NB4 (cell line): Measurements from ENCODE around the gene FNIP1.

Experiments
- CTCF ChIP-seq: IDR thresholded peaks from one replicate; pipeline ENCODE4 v1.5.1; 2012; ENCODE audit warnings: low read depth, low read length
- POLR2A ChIP-seq: IDR thresholded peaks from 2 replicates; pipeline ENCODE4 v1.6.1; 2011; ENCODE audit warnings: mild to moderate bottlenecking; ENCODE audit not compliant: insufficient read length; ENCODE audit errors: extremely low read depth
- TF ChIP-seq, protein P1 (sequence below): IDR thresholded peaks from 2 replicates; pipeline ENCODE4 v1.6.1; 2011; ENCODE audit warnings: low read depth, low read length

DNA sequence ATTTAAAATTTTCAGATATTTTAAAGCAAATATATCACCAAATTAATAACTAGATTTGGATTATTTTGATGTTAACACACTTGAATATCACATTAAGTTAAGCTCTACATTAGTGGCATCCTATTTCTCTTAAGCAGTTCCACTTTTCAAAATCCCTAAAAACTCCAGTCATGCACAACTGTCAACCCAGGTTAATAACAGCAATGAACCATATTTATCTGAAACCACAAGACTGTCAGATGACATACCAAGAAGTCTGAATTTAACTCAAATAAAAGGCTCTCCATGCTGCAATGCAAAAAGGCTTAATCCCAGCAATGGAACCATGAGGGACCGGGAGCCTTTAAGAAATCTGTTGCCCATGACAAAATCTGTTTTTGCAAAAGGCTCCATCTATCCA is 27.5 kb downstream of the FNIP1 start:
- TF ChIP-seq CTCF (no peak), POLR2A (no peak)
- TF ChIP-seq, protein P1, sequence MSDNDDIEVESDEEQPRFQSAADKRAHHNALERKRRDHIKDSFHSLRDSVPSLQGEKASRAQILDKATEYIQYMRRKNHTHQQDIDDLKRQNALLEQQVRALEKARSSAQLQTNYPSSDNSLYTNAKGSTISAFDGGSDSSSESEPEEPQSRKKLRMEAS = no peak
